ENCODE results near the gene SLC51A. TPM values are rescaled to one million over a fixed set of nuclear protein-coding genes. Genes with fewer than 3 reads are reported as not detected.
"Not testable (repeated sequence)": the region's sequence is repeated elsewhere in the genome, so short reads cannot be mapped to it uniquely, and the experiment has no call there.

Gene SLC51A
- total RNA-seq, 1 donor from 2014 or later: 0.58 TPM

DNA sequence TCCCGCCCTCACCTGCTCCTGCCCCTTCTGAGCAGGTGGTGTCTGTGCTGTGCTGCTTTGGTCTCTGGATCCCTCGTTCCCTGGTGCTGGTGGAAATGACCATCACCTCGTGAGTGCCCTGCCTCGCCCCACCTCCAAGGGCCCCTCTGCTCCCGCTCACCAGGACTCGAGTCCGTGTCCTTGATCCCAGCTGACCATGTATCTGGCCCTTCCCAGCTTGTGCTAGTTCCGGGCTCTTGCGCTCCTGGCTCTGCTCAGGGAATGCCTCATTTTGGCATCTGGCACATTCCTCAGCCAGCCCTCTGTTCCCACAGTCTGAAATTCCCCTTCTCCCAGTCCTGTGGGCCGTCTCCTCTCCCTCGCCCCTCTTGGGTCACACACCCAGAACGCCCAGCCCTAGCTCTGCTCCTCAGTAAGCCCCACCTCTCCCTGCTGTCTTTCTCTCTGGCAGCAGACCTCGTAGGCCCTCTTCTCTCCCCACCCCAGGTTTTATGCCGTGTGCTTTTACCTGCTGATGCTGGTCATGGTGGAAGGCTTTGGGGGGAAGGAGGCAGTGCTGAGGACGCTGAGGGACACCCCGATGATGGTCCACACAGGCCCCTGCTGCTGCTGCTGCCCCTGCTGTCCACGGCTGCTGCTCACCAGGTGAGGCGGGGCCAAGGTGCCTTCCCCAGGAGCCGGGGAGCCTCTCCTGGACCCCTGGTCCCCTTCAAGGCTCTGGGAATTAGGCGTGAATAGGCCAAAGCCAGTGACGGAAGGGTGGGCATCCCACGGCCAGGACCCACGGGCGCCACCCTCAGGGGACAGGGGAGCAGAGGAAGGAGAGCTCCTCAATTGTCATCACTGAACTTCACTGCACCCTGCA is 11.5 kb downstream of the SLC51A start:
- ATAC-seq (peak; percentile 65), DNase-seq (ENCODE audit: low spot score) (no peak)
- intact Hi-C loops (cut with DNase I): no loop called here

DNA sequence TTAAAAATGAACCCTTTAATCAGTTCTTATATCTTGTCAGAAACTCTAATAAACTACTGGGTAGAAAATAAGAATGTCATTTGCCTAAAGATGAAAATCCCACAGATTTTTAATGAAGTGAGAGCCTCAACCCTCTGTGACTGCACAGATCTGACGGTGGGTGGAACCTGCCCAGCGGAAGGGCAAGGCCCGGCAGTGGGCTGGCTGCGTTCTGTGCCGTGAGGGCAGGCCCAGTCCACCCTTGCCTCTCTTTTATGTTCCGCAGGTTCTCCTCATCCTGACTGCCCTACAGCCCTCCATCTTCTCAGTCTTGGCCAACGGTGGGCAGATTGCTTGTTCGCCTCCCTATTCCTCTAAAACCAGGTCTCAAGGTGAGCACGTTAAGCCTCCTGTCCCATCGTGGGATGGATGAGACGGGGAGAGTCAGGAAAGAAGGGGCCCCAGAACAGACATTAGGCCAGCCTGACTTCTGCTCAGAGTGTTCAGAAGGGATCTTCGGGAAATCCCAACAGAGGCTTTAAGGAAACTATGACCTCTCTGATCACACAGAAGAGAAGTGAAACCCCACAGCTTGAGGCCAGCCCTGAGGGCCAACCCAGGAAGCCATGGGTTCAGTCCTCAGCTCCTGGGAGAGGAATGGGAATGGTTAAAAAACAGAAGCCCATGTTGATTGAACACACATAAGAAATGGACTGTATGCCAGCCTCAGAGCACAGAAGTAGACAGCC is 16.0 kb downstream of the SLC51A start:
- DNase-seq (ENCODE audit: low spot score) (no peak), ATAC-seq (no peak)
- intact Hi-C loops (cut with DNase I): no loop called here

DNA sequence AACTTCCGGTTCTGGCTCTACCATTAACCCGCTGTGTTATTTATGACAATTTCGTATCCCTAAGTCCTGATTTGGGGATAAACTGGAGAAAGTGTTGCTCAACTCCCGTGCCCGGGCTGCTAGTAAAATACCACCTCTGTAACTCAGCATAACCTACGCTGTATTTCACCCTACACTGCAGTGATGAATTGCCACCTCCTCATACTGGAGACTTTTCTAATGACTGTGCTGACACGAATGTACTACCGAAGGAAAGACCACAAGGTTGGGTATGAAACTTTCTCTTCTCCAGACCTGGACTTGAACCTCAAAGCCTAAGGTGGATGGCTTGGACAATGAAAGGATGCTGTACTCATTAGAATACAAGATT is 16.5 kb downstream of the SLC51A start:
- ATAC-seq (no peak), DNase-seq (ENCODE audit: low spot score) (no peak)
- intact Hi-C loops (cut with DNase I): no loop called here

DNA sequence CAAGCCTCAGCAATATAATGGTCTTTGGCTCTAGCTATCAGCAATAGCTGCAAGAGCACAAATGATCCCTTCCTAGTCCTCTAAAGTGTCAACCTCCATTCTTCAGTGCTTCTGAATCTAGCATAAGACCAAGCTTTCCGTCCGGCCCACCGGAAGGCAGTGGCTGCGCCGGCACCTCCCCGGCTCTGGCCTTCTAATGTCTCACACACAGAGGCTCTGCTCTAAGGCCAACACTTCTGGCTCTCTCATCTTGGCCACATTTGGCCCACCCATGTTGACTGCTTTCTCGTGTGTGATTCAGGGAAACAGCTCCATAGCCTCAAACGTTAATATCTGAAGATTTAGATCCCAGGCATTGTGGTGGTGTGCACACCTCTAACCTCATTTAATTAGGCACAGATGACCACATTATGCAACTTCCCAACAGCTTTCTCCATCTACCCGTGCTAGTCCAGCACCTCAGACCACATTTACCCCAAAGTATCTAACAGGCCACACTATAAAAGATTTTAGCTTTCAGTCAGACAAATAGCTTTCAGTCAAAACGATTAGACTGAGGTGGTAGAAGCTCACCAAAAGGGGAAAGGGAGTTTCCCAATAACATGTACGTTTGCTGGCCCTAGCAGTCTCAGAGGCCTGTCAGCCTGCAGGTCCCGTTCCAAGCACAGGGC is 19.3 kb downstream of the SLC51A start:
- intact Hi-C loops (cut with DNase I): no loop called here
- peak; percentile 78 for ATAC-seq
- DNase-seq (ENCODE audit: low spot score): no peak

DNA sequence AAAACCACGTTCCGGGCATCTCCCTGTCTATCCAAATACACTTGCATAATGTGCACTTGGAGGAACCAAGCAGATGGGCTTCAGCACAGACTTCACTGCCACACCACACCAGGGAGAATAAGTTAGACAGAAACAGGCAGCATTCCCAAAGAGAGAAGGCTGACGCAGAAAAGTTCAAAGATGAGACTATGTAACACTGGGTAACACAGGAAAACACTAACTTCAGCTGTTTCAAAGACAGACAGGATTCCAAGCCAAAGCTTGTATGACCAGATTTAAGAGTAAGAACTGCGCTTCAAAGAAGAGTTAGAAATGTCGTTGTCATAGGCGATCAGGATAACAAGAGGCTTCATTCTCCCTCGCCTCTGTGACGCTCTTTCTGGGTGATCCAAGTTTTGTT is 19.9 kb downstream of the SLC51A start:
- ATAC-seq (peak; percentile 89), DNase-seq (ENCODE audit: low spot score) (no peak)
- intact Hi-C loops (cut with DNase I): no loop called here

DNA sequence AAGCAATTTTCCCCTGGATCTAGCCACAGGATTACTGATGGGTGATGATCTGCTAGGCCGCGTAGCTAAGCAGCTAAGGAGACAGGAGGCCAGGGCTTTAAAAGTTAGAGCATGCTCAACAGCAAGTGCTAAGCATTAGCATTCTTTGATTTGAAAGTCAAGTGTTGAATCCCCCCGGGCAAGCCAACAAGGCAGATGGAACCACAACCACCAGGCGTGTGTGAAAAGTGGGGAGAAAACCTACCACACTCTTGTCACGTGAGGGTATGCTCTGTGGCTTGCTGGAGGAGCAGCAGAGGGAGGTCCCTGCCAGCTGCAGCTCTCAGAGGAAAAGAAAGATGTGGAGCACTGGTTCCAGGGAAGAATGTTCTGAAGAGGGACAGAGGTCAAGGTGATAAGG is 20.9 kb downstream of the SLC51A start:
- intact Hi-C loops (cut with DNase I): no loop called here
- DNase-seq (ENCODE audit: low spot score) (no peak), ATAC-seq (no peak)

DNA sequence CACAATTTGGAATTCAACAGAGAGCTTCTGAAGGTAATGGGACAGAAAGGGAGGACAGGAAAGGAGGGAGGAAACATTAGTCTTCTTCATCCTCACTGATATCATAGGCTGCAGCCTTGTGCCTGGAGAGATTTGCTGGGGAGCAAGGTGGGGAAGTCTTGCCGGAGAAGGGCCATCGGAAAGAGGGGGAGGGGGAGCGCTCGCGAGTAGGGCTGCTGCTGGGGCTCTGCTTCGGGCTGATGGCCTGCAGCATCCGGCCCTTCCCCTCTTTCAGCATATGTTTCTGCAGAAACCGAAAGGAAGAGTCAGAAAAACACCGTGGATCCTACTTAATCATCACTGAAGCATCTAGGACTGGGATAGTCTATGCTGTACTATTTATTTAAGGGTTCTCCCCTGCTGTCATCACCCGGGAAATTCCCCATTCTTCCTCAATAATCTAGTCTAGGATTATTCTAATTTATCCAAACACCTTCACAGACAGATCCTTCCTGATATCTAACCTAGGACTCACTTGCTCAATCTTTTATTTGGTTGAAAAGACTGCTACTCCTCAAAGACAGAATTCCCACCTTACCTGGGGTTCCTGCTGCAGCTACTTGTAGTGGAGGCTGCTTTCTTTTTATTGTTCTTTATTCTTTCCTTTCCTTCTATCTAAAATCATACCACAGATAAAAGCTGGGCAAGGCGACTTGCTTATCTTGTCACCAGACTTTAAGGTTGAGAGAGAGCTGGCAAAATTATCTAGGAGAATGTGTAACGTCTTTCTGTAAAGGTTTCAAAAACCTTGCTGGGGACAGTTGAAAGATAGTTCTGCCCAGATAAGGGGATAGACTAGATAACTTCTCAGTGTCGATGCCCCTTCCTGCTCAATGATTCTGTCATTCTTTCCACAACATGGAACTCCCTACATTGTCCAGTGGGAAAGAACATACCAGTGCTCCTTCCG is 22.6 kb downstream of the SLC51A start:
- DNase-seq (ENCODE audit: low spot score): no peak
- intact Hi-C loops (cut with DNase I): no loop called here
- ATAC-seq: no peak

DNA sequence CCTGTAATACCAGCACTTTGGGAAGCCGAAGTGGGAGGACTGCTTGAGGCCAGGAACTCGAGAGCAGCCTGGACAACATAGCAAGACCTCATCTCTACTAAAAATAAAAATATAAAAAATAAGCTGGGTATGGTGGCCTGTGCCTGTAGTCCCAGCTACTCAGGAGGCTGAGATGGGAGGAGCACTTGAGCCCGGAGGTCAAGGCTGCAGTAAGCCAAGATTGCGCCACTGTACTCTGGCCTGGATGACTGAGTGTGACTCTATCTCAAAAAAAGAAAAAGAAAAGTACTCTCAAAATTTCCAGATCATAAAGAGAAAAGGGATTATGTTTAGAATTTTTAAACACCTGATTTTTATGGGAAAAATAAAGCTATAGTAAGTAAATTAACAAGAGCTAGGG is 24.1 kb downstream of the SLC51A start:
- DNase-seq (ENCODE audit: low spot score): no peak
- no peak for ATAC-seq
- intact Hi-C loops (cut with DNase I): no loop called here

DNA sequence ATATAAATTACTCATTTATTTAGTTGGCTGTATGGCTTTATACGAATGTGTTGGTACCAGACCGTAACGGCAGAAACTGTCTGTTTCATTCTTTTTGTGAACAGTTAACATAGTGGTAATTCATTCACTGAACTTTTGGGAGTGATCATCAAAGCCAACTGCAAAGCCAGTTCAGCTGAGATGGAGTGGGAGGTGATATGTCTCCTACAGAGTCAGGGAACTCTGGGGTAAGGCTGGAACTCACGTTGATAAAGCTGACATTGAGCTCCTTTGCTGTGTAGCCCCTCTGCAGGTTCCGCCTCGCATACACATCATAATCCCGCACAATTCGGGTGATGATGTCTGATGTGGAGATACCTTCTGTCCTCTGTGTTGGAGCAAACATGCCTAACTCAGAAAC is 25.4 kb downstream of the SLC51A start:
- intact Hi-C loops (cut with DNase I): no loop called here
- ATAC-seq (no peak), DNase-seq (ENCODE audit: low spot score) (no peak)

DNA sequence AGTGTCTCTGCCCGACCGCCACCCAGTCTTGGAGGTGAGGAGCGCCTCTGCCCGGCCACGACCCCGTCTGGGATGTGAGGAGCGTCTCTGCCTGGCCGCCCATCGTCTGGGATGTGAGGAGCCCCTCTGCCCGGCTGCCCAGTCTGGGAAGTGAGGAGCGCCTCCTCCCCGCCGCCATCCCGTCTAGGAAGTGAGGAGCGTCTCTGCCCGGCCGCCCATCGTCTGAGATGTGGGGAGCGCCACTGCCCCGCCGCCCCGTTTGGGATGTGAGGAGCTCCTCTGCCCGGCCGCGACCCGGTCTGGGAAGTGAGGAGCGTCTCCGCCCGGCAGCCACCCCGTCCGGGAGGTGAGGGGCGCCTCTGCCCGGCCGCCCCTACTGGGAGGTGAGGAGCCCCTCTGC is 27.8 kb downstream of the SLC51A start:
- DNase-seq (ENCODE audit: low spot score); ATAC-seq; intact Hi-C loops (cut with DNase I): not testable (repeated sequence)

DNA sequence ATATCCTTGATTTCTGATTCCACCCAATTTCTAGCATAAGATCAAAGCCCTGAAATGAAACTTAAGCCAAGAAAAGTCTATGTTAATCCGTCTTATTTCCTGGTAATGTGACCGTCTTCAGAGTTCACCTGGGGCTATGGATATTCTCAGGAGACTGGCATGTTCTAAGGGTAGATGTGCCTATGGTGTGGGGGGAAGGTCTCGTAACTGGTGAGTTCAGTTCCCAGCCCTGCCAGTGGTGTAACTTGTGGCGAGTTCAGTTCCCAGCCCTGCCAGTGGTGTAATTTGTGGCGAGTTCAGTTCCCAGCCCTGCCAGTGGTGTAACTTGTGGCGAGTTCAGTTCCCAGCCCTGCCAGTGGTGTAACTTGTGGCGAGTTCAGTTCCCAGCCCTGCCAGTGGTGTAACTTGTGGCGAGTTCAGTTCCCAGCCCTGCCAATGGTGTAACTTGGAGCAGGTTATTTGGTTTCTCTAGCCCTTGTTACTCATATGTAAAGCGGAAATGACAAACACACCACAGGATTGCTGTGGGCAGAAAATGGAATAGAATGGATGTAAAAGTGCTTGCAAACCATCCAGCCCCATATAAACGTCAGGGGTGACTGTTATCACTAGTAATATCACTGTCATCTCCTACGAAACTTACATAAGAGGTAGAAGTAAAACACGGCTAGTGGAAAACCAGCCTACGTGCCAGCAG is 30.4 kb downstream of the SLC51A start:
- DNase-seq (ENCODE audit: low spot score) (no peak), ATAC-seq (no peak)
- intact Hi-C loops (cut with DNase I): no loop called here

DNA sequence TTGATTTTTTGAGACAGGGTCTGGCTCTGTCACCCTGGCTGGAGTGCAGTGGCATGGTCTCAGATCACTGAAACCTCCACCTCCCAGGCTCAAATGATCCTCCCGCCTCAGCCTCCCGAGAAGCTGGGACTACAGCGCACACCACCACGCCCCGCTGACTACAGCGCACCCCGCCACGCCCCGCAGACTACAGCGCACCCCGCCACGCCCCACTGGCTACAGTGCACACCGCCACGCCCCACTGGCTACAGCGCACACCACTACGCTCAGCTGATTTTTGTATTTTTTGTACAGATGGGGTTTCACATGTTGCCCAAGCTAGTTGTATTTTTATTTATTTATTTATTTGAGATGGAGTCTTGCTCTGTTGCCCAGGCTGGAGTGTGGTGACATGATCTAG is 35.6 kb downstream of the SLC51A start:
- DNase-seq (ENCODE audit: low spot score) (no peak), ATAC-seq (no peak)
- intact Hi-C loops (cut with DNase I): no loop called here

DNA sequence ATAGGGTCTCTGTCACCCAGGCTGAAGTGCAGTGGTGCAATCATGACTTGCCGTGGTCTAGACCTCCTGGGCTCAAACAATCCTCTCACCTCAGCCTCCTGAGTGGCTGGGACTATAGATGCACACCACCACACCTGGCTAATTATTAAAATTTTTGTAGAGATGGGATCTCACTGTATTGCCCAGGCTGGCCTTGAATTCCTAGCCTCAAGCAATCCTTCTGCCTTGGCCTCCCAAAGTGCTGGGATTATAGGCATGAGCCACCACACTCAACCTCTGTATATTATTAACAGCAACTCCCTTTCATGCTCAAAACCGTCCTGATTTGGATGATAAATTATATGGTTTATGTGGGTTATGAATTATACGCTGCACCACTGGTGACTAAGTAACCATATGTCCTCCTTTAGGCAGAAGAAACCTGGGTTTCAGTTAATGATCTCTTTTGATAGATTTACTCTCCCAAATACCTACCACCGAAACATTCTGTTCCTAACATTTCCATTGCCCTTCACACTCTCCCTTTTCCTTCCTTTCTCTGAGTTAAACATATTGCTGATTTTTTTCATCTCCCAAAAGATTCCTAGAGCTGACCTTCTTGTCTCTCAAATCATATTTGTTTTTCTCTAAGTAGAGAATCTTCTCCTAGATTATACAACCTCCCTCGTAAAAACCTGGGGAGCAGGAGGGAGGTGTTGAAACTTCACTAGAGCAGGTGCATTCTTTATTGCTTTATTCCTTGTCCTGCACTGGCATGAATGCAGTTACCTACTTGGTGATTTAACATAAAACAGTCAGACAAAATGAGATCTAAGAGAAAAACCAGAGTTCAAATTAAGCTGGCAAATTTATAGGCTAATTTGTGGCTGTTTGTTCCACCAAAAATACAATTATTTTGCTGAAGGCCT is 38.3 kb downstream of the SLC51A start:
- ATAC-seq: no peak
- no peak for DNase-seq (ENCODE audit: low spot score)
- intact Hi-C loops (cut with DNase I): no loop called here

DNA sequence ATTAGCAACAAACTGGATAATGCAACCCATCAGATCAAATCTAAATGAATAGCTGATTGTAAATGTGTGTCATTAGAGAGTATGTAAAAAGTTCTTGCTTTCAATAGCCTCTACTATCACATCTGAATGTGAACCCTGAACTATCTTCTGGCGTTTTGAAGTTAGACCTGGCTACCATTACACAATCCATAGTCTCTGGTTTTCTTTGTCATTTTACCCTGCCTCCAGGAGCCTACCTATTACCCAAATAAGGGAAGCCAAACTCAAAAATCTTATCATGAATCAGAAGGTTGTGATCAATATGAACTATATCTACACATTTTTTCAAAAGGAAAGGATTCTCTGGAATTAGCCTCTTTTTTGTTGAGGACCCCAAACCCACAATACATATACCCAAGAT is 39.4 kb downstream of the SLC51A start:
- ATAC-seq (no peak), DNase-seq (ENCODE audit: low spot score) (no peak)
- intact Hi-C loops (cut with DNase I): no loop called here

DNA sequence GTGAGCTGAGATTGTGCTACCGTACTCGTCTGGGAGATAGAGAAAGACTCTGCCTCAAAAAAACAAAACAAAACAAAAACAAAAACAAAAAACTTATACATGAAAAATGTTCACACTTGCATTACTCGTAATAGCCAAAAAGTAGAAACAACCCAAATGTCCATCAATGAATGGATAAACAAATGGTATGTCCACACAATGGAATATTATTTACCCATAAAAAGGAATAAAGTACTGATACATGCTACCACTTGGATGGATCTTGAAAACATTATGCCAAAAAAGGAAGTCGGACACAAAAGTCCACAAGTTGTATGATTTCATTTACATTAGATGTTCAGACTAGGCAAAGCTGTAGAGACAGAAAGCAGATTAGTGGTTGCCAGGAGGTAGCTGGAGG is 44.5 kb downstream of the SLC51A start:
- intact Hi-C loops (cut with DNase I): no loop called here
- ATAC-seq (no peak), DNase-seq (ENCODE audit: low spot score) (no peak)

DNA sequence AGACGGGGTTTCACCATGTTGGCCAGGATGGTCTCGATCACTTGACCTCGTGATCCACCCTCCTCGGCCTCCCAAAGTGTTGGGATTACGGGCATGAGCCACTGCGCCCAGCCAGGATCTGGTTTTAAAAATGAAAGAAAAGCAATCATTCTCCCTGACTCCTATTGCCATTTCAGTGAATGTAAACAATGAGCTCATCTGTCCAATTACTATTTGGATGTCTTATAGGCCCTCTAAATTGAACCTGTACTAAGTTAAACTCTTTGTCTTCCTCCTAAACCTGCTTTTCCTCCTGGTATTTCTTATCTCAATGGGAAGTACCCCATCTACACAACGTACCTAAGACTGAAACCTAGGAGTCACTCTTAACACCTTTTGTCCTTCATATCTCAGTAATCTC is 47.5 kb downstream of the SLC51A start:
- DNase-seq (ENCODE audit: low spot score): no peak
- no peak for ATAC-seq
- intact Hi-C loops (cut with DNase I): no loop called here
